HT1080 (cell line): ENCODE results near the gene FOXN1. TPM values are rescaled to one million over a fixed set of nuclear protein-coding genes. Genes with fewer than 3 reads are reported as not detected.
"Not testable (repeated sequence)": the region's sequence is repeated elsewhere in the genome, so short reads cannot be mapped to it uniquely, and the experiment has no call there.

Experiments
- DNase-seq: peaks from one replicate; pipeline ENCODE4 v3.0.0-alpha.2; 2015; ENCODE audit warnings: low read depth
- total RNA-seq: library from RNA; depleted of rRNA; stranded (reverse); fragments of >200 nt; shearing (Covaris generic); gene quantifications from 2 replicates; pipeline ENCODE4 v1.2.3, GENCODE V29; 2014

FOXN1 gene
- total RNA-seq, 1 experiment from 2014 or later, result not detected

DNA sequence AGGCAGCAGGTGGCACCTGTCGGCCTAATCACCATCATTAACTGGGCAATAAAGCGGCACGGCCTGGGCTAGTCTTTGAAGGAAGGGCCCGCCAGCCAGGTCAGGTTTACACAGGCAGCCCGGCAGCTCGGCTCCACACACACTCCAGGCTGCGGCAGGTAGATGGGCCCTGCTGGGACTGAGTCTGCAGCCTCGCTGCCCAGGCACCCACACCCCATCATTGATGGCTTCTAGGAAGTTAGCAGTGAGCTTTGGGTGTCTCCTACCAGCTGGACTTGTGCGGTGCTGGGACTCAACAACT is 6.8 kb upstream of the FOXN1 start:
- DNase-seq, result no peak

DNA sequence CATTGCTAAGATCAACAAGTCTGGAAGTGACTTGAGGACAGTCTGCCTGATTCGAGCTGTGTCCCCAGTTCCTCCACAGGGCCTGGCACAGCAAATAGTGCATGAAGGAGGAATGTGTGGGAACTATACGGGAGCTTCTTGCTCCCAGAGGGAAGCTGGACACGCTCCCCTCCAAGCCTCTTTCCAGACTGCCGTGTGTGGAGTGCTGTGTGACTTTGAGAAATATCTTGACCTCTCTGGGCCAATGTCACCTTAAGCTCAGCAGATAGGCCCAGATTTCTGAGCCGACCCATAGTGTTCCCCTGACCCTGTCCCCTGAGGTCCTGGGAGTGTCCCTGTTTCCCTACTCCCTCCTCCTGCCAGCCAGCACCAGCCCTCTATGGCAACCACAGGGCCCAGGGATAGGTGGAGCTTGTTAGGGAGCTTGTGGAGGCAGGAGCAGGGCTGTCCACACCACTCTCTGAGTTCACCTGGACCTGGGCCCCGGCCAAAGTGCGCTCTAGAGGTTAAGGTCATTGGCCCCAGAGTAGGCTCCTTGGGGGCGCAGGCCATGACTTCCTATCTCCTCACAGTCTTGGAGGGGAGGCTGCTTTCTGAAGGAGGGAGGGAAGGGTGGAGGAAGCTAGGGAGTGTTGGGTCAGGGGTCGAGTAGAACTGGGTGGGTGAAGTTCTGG is 6.3 kb upstream of the FOXN1 start:
- DNase-seq, result no peak

DNA sequence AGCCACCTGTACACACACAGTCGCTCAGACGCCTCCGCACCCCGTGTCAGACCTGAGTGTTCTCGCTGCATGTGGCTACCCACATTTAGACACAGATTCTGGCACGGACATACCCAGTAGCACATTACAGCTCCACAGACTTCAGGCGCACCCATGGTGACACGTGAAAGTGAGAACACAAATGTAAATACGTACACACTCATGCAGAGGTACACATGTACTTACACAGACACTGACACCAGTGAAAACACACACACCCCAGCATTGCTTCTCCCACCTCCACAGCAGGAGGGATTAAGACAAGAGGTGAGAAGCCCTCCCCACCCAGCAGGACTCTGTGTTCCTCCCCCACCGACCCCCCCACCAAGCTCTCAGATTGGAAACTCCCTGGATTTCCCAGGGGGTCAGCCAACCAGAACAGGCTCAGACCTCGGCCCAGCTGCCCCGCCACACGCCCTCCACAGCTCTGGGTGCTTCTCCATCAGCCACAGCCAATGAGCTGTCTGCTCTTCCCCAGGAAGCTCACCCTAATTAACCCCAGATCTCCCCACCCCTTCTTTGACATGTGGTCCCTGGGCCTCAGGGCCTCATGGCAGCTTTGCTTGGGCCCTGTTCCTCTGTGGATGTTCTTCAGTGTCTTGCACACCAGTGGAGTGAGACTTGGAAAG is 5.3 kb upstream of the FOXN1 start:
- no peak for DNase-seq

DNA sequence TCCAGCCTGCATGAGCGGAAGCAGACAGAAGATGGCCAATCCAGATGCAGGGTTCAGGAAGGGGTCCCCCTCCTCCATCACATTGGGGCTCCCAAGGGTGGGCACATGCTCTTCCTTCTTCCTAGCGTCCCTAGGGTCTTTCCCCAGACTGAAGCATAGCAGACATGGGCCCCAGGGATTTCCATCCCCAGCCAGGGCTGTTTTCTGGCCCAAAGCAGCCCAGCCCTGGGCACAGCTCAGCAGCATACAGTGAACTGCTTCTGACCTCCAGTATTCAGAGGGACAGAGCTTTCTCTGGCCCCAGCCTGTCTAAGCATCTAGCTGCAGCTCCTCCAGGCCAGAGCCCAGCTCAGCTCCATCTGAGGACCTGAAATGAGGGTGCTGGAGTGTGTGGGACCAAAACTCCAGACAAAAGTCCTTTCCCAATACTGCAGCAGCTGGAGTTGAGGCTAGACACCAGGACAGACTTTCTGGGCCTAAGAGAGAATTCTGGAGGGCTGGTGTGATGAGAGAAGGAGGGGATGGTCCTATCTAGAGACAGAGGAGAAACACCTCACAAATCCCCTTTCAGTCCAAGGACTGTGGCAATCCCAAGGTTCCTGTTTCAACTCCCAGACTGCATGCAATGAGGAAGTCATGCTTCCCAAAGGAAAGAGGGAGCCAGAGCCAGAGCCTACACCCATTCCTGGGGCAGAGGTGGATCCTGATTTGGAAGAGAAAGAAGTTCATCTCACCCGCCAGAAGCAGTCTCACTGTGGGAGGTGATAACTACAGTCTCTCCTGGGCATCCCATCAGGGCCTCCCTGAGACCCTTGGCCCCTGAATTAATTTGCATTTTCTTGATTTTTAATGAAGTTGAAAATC is 4.5 kb upstream of the FOXN1 start:
- no peak for DNase-seq

DNA sequence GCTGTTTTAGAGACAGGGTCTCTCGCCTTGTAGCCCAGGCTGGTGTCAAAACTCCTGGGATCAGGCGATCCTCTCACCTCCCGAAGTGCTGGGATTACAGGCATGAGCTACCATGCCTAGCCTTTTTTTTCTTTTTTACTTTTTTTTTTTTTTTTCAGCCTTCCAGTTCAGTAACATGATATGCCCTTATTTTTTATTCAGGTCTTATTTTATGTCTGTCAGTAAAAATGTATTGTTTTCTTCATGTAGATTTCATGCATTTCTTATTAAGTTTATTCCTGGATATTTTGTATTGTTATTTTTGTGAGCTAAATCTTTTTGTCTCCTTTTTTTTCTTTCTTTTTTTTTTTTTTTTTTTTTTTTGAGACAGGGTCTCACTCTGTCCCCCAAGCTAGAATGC is 2.7 kb upstream of the FOXN1 start:
- no peak for DNase-seq

DNA sequence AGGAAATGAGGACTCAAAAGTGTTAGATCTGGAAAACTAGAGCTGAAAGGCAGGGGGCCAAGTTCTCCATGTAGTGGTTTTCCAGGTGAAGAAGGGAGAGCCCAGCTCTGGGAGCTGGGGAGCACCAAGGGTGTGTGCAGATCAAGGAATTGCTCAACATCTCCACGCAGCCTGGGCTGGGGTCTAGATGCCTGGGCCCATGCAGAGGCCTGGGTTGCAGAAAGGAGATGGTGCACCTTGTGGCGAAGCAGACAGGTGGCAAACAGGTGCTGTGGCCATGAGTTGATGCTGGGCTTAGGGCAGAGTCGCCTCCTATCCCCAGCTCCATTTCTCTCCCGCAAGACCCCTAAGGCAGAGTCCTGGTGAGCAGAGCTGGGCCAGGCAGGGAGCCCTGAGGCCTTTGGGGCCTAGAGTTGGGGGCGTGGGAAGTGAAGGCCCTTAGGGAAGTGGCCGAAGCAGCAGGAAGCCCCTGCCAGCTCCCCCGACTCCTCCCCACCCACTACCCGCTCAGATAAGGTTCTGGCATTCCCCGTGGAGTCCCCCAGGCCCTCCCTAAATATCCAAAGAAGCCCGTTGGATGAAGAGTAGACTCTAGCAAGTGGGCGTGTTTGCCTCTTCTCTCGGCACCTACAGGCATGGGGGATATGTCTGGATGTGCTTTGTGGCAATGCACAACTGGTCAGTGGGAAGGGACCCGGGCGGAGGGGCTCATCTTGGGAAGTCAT is 777 bp downstream of the FOXN1 start:
- no peak for DNase-seq

DNA sequence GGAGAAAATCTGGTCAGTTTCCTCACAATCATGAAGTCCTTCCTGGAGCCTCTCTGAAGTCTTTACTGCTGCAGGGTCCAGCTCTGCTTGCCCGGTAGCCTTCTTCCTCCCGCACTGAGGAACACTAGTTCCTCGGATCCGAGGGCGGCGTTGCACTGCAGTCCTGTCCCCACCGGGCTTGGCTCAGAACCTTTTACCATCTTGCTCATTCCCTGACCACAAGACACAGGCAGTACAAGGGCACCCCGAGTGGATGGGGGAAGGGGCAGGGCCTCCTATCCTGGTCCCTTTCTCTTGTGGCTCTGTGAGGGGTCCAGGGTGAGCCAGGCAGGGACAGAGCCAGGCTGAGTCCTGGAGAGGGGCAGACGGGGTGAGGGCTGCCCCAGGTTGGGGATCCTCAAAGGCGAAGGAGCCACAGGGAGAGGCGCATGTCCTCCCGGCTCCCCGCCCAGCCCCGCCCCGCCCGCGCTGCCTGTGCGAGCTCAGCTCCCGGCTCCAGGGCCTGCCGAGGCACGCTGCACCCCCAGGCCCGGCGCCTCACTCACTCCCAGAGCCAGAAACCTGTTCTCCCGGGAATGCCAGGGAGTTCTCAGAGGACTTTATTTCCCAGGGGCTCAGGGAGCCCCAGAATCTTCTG is 1.5 kb downstream of the FOXN1 start:
- DNase-seq, result no peak

DNA sequence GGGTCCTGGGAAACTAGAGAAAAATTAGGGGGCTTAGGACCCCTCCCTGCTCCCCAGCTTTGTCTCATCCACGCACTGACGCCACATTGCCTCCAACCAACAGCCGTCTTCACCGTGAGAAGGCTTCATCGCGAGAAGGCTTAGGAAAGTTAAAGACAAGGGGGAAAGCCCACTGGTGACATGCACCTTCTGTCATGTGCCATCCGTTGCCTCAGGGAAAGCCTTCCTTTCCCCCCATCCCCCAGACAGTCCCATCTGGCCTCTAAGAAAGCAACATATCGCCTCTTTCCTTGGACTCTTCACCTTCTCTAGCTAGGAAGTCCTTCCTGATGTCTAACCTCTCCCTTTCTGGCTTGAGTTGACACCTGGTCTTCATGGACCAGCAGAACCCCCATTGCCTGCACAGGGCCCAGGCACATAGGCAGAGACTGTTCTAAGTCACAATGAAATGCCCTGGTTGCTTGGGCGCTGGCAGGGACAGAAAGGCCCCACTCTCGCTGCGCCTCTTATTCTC is 2.1 kb downstream of the FOXN1 start:
- no peak for DNase-seq

DNA sequence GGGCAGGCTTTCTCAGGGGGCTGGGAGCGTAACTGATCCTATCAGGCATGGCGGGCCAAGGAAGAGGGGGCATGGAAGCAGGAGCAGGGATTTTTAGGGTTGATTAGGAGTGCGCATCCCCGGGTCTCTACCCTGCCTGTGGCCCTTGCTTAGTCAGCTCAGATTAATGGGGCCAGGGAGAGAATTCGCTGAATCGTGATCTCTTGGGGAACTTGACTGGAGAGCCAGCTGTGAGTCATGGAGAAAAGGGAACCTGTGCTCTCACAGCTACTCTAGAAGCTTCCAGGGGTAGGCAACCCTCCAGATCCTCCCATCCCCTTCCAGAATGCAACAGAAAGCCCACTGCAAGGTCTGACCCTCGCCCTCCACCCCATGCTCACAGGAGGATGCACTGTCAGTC is 3.6 kb downstream of the FOXN1 start:
- no peak for DNase-seq

DNA sequence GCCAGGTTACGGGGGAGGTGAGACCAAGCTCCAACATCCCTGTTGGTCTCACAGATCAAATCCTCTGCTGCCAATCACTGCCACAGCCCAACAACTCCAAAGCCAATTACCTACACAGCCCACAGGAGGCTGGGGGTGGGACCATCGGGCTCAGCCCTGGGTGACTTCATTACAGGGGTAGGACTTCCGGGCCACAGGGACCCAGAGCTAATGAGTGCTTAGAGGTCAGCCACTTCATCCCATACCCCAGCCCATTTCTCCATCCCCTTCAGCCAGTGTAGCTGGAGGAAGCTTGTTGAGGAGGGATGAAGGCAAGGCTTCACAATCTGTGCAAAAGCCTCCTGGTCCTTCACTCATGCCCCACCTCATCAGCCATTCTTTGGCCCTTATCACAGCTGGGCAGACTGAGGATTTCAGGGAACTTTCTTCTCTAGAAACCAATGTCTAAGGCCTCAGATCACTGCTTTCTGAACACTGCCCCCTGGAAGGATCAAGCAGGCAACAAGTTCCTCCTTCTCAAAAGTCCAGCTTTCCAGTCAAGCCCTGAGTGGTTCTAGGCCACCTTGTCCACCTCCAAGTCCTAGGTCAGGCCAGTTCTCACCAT is 5.8 kb downstream of the FOXN1 start:
- DNase-seq, result no peak

DNA sequence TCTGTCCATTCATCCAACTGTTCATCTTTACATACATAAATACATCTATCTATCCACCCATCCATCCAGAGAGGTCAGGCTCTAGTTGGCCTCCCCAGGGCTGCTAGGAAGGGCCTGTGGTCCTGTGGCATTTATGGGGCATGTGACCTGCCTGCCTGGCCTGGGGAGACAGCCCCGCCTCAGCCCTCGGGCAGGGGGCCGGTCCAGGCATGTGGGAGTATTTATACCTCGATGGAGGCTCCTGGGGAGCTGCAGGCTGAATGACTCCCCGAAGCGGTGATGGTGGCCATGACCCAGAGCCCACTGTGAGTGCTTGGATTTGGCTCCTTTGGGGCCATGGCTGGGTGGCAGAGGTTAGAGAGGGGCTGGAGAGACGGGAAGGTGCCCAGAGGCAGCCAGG is 7.3 kb downstream of the FOXN1 start:
- no peak for DNase-seq

DNA sequence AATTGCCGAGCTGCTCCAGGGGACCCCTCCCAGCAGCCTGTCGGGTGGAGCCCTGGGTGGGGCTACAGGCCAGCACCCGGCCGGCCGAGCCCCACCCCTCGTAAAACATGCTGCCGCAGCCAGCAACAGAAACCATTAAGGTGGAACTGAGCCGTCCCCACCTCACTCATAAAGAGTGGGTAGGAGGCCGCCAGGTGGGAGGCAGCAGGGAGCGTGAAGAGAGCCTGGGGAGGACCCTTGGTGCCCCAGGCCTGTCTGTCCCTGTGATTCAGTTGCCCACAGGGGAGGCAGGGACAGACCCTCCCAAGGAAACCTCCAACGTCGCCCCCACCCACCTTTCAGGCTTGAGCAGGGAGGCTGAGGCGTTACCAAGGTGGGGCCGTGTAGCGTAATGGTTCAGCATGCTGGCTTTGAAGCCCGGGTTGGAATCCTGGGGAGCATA is 8.4 kb downstream of the FOXN1 start:
- DNase-seq, result no peak

DNA sequence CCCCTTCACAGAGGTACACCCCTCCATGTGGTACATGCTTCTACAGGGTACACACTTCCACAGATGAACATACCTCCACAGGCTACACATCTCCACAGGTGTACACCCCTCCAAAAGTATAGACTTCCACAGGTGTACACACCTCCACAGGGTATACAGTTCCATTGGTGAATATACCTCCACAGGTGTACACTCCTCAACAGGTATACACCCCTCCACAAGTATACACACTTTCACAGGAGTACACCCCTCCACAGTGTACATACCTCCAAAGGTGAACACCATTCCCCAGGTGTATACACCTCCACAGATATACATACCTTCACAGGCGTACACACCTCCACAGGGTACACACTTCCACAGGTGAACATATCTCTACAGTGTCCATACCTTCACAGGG is 9.4 kb downstream of the FOXN1 start:
- no peak for DNase-seq

DNA sequence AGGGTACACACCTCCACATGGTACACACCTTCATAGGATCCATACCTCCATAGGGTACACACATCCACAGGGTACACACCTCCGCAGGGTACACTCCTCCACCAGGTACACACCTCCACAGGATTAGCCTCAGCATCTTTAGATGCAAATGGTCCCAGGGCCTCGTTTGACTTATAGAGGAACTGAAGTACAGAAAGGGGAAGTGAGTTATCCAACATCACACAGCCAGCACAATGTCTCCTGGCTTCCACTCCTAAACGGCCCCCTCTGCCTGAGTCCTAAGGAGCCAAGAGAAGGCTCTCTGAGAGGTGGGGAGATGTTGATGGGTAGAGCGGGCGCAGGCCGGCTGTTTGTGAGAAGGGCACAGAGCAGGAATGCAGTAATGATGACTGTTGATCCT is 12.0 kb downstream of the FOXN1 start:
- no peak for DNase-seq

DNA sequence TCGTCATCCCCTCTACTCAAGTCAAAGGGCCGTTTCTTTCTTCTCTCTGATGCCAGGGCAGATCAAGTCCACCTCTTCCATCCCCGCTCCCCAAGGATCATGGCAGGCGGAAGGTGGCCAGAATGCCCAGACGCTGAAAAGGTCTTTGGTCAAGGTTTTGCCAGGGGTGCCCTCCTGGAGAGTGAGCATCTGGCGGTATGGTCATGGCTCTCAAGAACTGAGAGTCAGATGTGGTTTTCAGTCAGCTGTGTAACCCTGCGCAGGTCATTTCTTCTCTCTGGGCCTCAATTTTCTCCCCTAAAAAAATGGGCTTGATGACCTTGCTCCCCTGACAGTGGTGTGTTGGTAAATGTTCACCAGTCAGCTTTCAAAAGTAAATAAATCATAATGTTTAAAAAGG is 12.4 kb downstream of the FOXN1 start:
- no peak for DNase-seq

DNA sequence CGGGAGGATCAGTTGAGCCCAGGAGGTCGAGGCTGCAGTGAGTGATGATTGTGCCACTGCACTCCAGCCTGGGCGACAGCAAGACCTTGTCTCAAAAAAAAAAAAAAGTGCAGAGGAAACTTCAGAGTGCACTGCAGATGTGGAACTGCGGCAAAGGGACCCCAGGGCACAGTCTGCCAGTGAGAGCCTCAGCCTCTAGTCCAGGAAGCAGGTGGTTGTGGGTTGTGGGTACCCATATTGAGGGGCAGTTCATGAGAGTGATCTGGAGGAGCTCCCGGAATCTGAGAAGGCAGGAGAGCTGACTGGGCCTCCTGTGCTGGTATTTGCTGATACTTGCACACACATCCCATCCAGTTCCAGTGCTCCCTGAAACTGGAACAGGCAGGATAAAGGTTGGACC is 13.1 kb downstream of the FOXN1 start:
- no peak for DNase-seq

DNA sequence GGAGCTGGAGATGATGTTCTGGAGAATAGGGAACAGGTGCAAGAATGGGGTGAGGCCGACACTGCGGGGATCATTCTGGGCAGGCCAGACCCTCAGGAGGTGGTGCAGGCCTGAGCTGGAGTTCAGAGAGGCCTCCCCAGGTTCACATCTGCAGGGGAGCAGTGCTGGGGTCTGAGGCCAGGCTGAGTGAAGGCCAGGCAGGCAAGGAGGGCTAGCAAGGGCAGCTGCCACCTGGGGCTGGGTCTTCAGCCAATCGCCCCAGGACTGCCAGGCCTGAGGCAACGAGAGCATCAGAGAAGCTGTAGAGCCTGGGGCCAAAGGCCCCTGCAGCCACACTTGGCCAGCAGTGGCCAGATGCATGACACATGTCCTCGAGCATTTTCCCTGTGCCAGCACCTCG is 14.5 kb downstream of the FOXN1 start:
- no peak for DNase-seq

DNA sequence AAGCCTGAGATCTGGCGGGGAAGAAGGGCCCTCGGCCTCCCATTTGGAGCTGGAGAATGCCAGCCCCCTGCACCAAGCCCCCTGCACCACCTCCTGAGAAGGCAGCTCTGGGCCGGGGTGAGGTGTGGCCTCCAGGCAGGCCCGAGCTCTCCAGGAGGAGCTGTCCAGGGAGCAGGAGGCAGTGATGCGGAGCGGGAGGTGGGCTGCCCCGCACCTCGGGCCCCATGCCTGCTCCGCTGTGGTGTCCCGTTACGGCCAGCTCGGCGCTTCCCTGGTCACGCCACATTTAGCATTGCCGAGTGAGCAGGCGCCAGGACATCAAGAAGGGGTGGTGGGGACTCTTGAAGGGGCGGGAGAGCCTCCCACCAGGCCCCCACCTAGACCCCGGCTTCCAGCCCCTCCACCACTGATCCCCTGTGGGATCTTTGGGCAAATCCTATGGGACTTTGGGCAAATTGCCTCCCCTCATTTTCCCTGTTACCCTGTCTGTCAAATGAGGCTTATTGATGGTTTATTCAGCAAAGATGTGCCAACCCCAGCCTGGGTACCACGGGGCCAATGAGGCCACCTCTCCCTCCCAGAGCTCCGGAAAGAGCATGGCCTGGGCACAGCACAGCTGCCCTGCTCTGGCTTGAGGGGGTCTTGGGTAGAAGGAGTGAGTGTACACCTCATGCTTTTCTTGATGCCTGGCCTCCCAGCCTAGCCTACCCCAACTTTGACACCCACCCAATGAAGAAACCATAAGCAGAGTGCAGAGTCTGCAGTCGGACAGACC is 15.3 kb downstream of the FOXN1 start:
- DNase-seq, result no peak

DNA sequence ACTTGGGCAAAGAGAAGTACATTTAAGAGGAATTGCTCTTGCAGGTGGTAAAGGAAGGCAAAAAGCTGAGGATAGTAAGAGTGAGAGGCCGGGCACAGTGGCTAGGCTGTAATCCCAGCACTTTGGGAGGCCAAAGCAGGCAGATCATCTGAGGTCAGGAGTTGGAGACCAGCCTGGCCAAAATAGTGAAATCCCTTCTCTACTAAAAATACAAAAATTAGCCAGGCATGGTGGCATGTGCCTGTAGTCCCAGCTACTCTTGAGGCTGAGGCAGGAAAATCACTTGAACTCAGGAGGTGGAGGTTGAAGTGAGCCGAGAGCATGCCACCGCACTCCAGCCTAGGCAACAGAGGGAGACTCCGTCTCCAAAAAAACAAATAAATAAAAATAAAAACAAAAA is 16.1 kb downstream of the FOXN1 start:
- DNase-seq, result not testable (repeated sequence)

DNA sequence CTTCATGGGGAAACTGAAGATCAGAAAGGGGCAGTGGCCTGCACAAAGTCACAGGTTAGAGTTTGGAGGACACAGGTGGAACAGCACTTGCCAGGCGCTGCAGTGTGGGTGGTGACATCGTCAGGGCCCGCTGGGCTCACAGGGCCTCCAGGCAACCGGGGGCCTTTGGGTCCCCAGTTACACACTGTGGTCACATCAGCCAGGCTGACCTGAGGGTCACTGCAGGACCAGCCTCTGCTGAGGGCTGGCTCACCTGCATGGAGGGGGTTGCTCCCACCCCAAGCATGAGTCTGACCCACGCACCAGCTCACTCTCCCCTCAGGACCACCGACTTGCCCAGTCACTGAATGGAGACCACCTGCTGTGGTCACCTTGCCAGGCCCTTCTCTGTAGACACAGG is 17.0 kb downstream of the FOXN1 start:
- DNase-seq, result no peak
